K562 (cell line): ENCODE results near the gene CD6.

Source experiments
- ATF4 ChIP-seq: fragments of 450-650 bp; formaldehyde crosslinking; IDR thresholded peaks from 2 replicates; pipeline ENCODE4 v1.4.0; 2022; ENCODE audit warnings: mild to moderate bottlenecking, moderate library complexity
- CTCF ChIP-seq, 3 experiments: IDR thresholded peaks in 2 of 3; conservative IDR thresholded peaks in 1 of 3; 2 replicates each; pipeline ENCODE4 v1.5.1; 2011 to 2012; ENCODE audit warnings: low read length in 3 of 3, mild to moderate bottlenecking in 3 of 3, control low read depth in 2 of 3, improper control_type of control experiment in 1 of 3, inconsistent platforms in 1 of 3, low read depth in 1 of 3, mixed read lengths in 1 of 3, moderate library complexity in 1 of 3; ENCODE audit not compliant: insufficient read depth in 2 of 3
- EP300 ChIP-seq: IDR thresholded peaks from 2 replicates; pipeline ENCODE4 v1.6.1; 2012; ENCODE audit warnings: low read length, improper control_type of control experiment
- EZH2 ChIP-seq: IDR thresholded peaks from 2 replicates; pipeline ENCODE4 v1.6.1; 2012; ENCODE audit warnings: low read depth, mild to moderate bottlenecking, inconsistent platforms, low read length, borderline replicate concordance
- GATA2 ChIP-seq: sonication (generic); formaldehyde crosslinking; IDR thresholded peaks from 2 replicates; pipeline ENCODE4 v1.4.0; 2020; ENCODE audit warnings: mild to moderate bottlenecking, missing genetic modification reagents
- HDGF ChIP-seq: fragments of 450-650 bp; IDR thresholded peaks from 2 replicates; pipeline ENCODE4 v1.6.1; 2016
- HNRNPL ChIP-seq: fragments of 200-400 bp; formaldehyde crosslinking; IDR thresholded peaks from 2 replicates; pipeline ENCODE4 v1.6.1; 2017; ENCODE audit warnings: low read depth, mild to moderate bottlenecking, low read length
- NFE2L1 ChIP-seq: fragments of 450-650 bp; IDR thresholded peaks from 2 replicates; pipeline ENCODE4 v1.6.1; 2016; ENCODE audit warnings: missing genetic modification characterization, low read depth, mild to moderate bottlenecking, missing compliant biosample characterization, moderate library complexity, borderline replicate concordance
- RFX7 ChIP-seq: fragments of 250-450 bp; sonication (Bioruptor Pico); IDR thresholded peaks from 2 replicates; pipeline ENCODE4 v1.5.1; 2021; ENCODE audit warnings: mild to moderate bottlenecking
- SMAD3 ChIP-seq: fragments of 450-650 bp; formaldehyde crosslinking; conservative IDR thresholded peaks from 2 replicates; pipeline ENCODE4 v1.4.0; 2020; ENCODE audit warnings: mild to moderate bottlenecking
- TCF7 ChIP-seq: sonication (generic); IDR thresholded peaks from 2 replicates; pipeline ENCODE4 v1.6.1; 2016; ENCODE audit warnings: antibody characterized with exemption, borderline replicate concordance
- ZNF274 ChIP-seq: IDR thresholded peaks from 2 replicates; pipeline ENCODE4 v1.6.1; 2011; ENCODE audit warnings: low read depth, mild to moderate bottlenecking, low read length, moderate library complexity, borderline replicate concordance
- TF ChIP-seq, protein P1 (sequence below): fragments of 450-650 bp; formaldehyde crosslinking; IDR thresholded peaks from 2 replicates; pipeline ENCODE4 v1.4.0; 2022; ENCODE audit warnings: missing genetic modification characterization
- TF ChIP-seq, protein P2 (sequence below): fragments of 450-650 bp; formaldehyde crosslinking; IDR thresholded peaks from 2 replicates; pipeline ENCODE4 v1.4.0; 2020; ENCODE audit warnings: mild to moderate bottlenecking, moderate library complexity

GRCh38 chr11:61033417-61033816, 61.9 kb downstream of the CD6 start:
- TF ChIP-seq HNRNPL (no peak), CTCF (IDR thresholded peaks at IDR 0.05 in 2 of 3, conservative IDR thresholded peaks at IDR 0.05 in 1 of 3; ENCODE audit: insufficient read depth in 2 of 3, low read depth in 1 of 3, low read length in 3 of 3) (no peak), TCF7 (no peak), RFX7 (CRISPR knock-in tag) (no peak), ATF4 (CRISPR knock-in tag) (no peak), ZNF274 (no peak), EP300 (no peak), SMAD3 (no peak), HDGF (no peak), NFE2L1 (tag) (no peak), EZH2 (no peak), GATA2 (CRISPR knock-in tag) (no peak)
- TF ChIP-seq, protein P1, sequence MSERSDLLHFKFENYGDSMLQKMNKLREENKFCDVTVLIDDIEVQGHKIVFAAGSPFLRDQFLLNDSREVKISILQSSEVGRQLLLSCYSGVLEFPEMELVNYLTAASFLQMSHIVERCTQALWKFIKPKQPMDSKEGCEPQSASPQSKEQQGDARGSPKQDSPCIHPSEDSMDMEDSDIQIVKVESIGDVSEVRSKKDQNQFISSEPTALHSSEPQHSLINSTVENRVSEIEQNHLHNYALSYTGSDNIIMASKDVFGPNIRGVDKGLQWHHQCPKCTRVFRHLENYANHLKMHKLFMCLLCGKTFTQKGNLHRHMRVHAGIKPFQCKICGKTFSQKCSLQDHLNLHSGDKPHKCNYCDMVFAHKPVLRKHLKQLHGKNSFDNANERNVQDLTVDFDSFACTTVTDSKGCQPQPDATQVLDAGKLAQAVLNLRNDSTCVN (CRISPR knock-in tag): no peak
- TF ChIP-seq, protein P2, sequence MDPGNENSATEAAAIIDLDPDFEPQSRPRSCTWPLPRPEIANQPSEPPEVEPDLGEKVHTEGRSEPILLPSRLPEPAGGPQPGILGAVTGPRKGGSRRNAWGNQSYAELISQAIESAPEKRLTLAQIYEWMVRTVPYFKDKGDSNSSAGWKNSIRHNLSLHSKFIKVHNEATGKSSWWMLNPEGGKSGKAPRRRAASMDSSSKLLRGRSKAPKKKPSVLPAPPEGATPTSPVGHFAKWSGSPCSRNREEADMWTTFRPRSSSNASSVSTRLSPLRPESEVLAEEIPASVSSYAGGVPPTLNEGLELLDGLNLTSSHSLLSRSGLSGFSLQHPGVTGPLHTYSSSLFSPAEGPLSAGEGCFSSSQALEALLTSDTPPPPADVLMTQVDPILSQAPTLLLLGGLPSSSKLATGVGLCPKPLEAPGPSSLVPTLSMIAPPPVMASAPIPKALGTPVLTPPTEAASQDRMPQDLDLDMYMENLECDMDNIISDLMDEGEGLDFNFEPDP: no peak
